ENCODE data around the gene ZPR1. TPM values are rescaled to one million over a fixed set of nuclear protein-coding genes. Genes with fewer than 3 reads are reported as not detected.

The ZPR1 gene
- total RNA-seq, 6 donors from 2014 or later = 17.6 to 56.1 (median 34.4) TPM

- Histone ChIP-seq H3K27me3 (no peaks in the 10 kb centered on the region), H3K4me3 (no peak overlapping the region), H3K9me3 (no peaks in the 10 kb centered on the region), H3K4me1 (peaks cover 0 to 9% (median 5%) of the 10 kb centered on the region in 4 donors), H3K27ac (no peak overlapping the region), H3K36me3 (no peaks in the 10 kb centered on the region)
- ATAC-seq (ENCODE audit: low FRiP score in 2 of 2) = no peak
- no peak for DNase-seq
- TF ChIP-seq POLR2AphosphoS5 (IDR thresholded peaks at IDR 0.05) (no peak), POLR2A (IDR thresholded peaks at IDR 0.05) (no peak), CTCF (IDR thresholded peaks at IDR 0.05) (no peak), EP300 (IDR thresholded peaks at IDR 0.05) (no peak)
- 70 to 73% methylated on average over 10 of the region's 10 CpGs for WGBS, 2 donors
Measured at GRCh38 chr11:116733043-116733755, 54.6 kb downstream of the ZPR1 start.

DNA sequence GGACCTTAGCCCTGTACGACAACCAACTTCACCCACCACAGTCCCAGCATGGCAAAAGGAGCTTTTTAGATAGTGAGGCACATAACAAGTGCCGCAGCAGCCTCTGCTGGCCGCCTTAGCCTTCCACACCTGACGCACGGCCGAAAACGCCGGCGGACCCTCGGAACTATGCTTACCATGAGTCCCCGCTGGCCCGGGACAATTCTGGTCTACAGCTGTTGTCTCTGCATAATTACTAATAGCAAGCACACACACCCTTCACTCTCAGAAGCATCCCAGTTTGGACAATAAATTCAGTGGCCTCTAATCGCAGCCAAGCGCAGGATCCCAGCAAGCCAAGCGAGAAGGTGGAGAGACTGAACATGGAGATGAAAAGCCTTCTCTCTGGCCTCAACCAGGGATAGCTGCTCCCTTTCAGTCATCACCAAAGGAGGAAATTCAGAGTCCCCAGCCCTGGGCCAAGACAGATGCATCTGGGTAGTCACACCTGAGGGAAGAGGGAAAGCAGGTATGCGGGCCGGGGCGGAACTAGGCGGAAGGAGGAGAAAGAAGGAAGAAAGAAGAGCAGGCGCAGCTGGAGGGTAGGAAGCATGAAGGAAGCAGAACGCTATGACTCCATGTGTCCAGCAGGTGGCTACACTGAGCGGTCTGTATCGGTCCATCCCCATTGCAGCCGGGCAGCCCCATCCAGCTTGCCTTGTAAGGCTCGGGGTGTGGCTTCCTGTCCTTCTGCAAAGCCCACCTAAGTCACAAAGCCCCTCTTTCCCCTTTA lies 55.4 kb downstream of the ZPR1 start:
- WGBS, 2 donors = 21 to 39% methylated on average over 21 to 25 of the region's 25 CpGs
- no peaks in the 10 kb centered on the region for H3K36me3 ChIP-seq
- H3K4me1 ChIP-seq = peaks cover 0 to 9% (median 5%) of the 10 kb centered on the region in 4 donors
- H3K27me3 ChIP-seq = no peaks in the 10 kb centered on the region
- H3K9me3 ChIP-seq = no peaks in the 10 kb centered on the region
- H3K4me3 ChIP-seq = no peak overlapping the region
- DNase-seq (peak in 1 of 2 donors; percentile 44), ATAC-seq (ENCODE audit: low FRiP score in 2 of 2) (peak; percentile 86 to 92)
- TF ChIP-seq EP300 (IDR thresholded peaks at IDR 0.05) (no peak), CTCF (IDR thresholded peaks at IDR 0.05) (peak; percentile 70 to 81 (median 77))
- H3K27ac ChIP-seq = no peak overlapping the region

DNA sequence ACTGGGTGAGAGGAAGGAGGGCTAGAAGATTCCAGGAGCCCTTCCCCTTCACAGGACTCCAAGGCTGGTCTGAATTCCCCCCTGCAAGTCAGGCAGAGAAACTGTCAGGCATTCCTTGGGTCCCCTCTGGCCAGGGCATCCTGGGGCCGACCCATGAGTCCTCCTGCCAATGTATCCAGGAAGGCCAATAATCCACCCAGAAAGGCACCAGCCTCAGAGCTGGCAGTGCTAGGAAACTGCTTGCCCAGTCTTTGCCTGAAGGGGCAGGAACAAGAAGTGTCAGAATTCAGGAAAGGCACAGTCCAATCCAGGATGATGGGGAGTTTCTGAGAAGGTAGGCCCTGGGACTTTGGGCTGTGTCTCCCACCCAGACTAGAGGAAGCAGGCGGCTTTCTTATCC lies 56.0 kb downstream of the ZPR1 start:
- 76 to 100% methylated on average over 1 to 2 of the region's 2 CpGs for WGBS, 2 donors

DNA sequence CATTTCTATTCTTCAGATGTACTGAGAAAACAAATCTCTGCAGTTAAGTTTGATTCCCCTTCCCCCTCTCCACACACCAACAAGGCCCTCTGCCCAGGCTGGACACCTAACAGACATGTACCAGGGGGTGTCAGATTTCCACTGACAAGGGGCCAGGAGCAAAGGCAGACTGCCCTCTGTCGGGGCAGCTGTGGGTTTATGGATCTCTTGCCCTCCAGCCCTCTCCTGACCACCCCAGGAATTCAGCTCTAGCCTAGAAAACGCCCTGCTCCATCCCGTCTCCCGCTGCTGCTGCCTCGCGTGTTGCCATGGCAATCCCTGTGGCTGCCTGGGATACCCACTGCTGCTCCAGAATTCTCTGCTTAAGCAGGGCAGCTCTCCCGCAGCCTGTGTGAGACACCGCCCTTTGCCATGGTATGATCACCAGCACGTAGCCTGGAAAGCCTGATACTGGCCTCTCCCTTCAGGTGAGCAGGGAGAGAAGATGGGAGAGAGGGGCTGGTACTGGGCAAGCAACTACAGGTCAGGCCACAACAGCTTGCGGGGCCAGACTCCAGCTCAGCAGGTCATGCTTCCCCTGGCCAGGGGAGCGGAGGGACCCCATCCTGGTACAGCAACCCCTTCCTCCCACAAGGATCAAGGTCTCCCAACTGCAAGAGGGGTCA lies 56.6 kb downstream of the ZPR1 start:
- DNase-seq = no peak
- no peak overlapping the region for H3K27ac ChIP-seq
- no peak for ATAC-seq (ENCODE audit: low FRiP score in 2 of 2)
- no peak for TF ChIP-seq POLR2AphosphoS5 (IDR thresholded peaks at IDR 0.05)
- TF ChIP-seq CTCF (IDR thresholded peaks at IDR 0.05) = no peak
- TF ChIP-seq POLR2A (IDR thresholded peaks at IDR 0.05) = no peak
- TF ChIP-seq EP300 (IDR thresholded peaks at IDR 0.05) = no peak
- no peak overlapping the region for H3K4me3 ChIP-seq
- H3K9me3 ChIP-seq = no peaks in the 10 kb centered on the region
- no peaks in the 10 kb centered on the region for H3K36me3 ChIP-seq
- H3K4me1 ChIP-seq = peaks cover 0 to 9% (median 5%) of the 10 kb centered on the region in 4 donors
- WGBS, 2 donors = 62 to 70% methylated on average over 3 to 11 of the region's 11 CpGs
- H3K27me3 ChIP-seq = no peaks in the 10 kb centered on the region

More for the DNA sequence above, 56.0 kb downstream of the ZPR1 start:
- H3K9me3 ChIP-seq = no peaks in the 10 kb centered on the region
- H3K4me1 ChIP-seq = peaks cover 0 to 9% (median 5%) of the 10 kb centered on the region in 4 donors
- no peak overlapping the region for H3K27ac ChIP-seq
- no peaks in the 10 kb centered on the region for H3K27me3 ChIP-seq
- ATAC-seq (ENCODE audit: low FRiP score in 2 of 2) (no peak), DNase-seq (no peak)
- TF ChIP-seq CTCF (IDR thresholded peaks at IDR 0.05) (no peak), POLR2AphosphoS5 (IDR thresholded peaks at IDR 0.05) (no peak), EP300 (IDR thresholded peaks at IDR 0.05) (no peak), POLR2A (IDR thresholded peaks at IDR 0.05) (no peak)
- H3K36me3 ChIP-seq = no peaks in the 10 kb centered on the region
- no peak overlapping the region for H3K4me3 ChIP-seq

Measured in upper lobe of left lung (tissue), 6 donors.